ENCODE measurements around the gene TGFB1.
"Not testable (repeated sequence)": the region's sequence is repeated elsewhere in the genome, so short reads cannot be mapped to it uniquely, and the experiment has no call there.

Gene TGFB1

GRCh38 chr19:41371541-41371940 lies 17.8 kb upstream of the TGFB1 start:
- H3K4me3 ChIP-seq (ENCODE audit: low read depth, low read length): no peak overlapping the region
- no peak for DNase-seq (ENCODE audit: low read depth)

GRCh38 chr19:41371119-41371518 lies 17.4 kb upstream of the TGFB1 start:
- DNase-seq (ENCODE audit: low read depth); H3K4me3 ChIP-seq (ENCODE audit: low read depth, low read length): not testable (repeated sequence)

DNA sequence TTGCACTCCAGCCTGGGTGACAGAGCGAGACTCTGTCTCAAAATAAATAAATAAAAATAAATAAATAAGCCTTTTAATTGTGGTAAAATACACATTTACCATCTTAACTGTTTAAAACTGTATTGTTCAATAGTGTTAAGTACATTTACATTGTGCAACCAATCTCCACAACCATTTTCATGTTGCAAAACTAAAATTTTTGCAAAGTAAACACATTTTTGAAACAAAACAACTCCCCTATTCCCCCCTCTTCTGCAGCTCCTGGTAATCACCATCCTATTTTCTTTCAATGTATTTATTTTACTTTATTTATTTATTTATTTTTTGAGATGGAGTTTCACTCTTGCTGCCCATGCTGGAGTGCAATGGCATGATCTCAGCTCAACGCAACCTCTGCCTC lies 16.0 kb upstream of the TGFB1 start:
- no peak for DNase-seq (ENCODE audit: low read depth)

DNA sequence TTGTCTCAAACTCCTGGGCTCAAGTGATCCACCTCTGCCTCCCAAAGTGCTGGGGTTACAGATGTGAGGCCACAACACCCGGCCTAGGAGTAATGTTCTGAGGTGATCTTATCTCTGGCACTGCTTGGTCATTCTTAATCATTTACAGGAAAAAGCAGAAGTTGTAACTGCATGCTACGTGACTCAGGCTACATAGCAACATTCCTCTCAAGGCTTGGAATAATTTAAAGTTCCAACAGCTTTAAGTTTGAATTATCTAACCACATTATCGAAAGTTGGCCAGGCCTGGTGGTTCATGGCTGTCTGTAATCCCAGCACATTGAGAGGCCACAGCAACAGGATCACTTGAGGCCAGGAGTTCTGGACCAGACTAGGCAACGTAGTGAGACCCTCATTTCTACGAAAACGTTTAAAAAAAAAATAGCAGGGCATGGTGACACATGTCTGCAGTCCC lies 14.2 kb upstream of the TGFB1 start:
- DNase-seq (ENCODE audit: low read depth): no peak

More for the DNA sequence above, 16.0 kb upstream of the TGFB1 start:
- no peak overlapping the region for H3K4me3 ChIP-seq (ENCODE audit: low read depth, low read length)

GRCh38 chr19:41366089-41366488 lies 12.4 kb upstream of the TGFB1 start:
- no peak overlapping the region for H3K4me3 ChIP-seq (ENCODE audit: low read depth, low read length)
- no peak for DNase-seq (ENCODE audit: low read depth)

More for the DNA sequence above, 14.2 kb upstream of the TGFB1 start:
- no peak overlapping the region for H3K4me3 ChIP-seq (ENCODE audit: low read depth, low read length)

DNA sequence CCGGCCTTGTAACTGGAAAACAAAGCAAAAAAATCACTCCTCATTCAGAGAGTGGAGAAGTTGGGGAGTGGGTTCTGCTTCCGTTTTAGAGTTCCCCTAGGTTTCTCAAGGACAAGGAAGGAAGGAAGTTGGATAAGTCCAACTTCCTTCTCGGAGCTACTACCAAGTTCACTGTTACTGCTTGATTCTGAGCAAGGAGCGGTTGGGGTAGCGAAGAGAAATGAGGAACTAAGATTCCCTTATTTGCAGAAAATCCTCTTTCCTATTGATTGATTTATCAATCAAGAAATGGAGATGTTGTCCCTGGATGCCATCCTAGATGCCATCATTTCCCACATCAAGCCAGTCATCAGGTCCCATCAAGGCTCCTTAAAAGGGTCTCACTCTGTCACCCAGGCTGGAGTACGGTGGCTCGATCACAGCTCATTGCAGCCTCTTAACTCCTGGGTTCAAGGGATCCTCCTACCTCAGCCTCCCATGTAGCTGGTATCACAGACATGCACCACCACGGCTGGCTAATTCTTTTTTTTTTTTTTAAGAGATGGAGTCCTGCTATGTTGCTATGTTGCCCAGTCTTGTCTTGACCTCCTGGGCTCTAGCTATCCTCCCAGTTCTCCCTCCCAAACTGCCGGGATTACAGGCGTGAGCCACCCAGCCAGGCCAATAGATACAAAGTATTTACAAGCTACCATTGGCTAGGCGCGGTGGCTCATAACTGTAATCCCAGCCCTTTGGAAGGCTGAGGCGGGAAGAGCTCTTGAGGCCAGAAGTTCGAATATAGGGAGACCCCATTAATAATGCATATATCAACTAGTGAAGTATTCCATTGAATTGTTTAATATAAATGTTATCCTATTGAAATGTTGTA lies 11.0 kb upstream of the TGFB1 start:
- DNase-seq (ENCODE audit: low read depth): no peak

DNA sequence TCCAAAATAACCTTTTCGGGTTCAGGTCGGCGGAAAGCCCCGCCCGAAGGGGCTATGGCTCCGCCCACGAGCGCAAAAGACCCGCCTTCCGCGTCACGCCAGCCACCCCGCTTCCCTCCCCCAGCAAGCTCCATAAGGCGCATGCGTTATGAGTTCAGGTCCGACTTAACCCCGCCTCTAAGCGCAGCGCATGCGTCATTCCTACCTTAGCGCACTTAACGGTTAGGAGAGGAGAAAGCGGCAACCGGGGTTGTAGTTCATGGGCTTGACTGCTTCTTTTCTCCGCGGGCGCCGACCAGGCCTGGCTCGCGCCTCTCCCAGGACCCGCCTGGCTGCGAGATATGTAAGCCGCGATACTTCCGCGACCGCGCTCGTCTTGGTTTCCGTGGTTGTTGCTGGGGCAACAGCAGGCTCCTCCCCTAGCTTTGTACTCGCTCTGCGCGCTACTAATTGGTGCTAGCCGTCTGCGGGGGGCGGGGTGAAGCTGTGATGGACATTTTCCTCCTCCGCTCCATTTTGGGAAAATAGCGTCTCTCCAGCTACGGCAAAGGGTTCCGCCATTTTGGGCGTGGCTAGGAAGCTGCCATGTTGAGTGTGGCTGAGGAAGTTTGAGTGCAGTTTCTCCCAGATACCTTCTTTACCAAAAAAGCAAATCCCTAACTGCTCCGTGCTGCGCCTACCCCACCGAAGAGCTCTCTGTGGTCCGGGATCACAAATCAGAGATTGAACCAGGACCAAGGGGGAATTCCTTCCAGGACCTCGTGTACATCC lies 10.2 kb upstream of the TGFB1 start, which contains the start of gene B9D2:
TSS of gene B9D2 (minus strand) at position 397 of the 771 bp plus-strand sequence. CDS start 630 bp downstream, outside the sequence.
- peak within 1 kb of the TSS; percentile 77 for H3K4me3 ChIP-seq (ENCODE audit: low read depth, low read length)
- peak; percentile 90 for DNase-seq (ENCODE audit: low read depth)

More for the DNA sequence above, 11.0 kb upstream of the TGFB1 start:
- peak overlapping the region; percentile 77 for H3K4me3 ChIP-seq (ENCODE audit: low read depth, low read length)

DNA sequence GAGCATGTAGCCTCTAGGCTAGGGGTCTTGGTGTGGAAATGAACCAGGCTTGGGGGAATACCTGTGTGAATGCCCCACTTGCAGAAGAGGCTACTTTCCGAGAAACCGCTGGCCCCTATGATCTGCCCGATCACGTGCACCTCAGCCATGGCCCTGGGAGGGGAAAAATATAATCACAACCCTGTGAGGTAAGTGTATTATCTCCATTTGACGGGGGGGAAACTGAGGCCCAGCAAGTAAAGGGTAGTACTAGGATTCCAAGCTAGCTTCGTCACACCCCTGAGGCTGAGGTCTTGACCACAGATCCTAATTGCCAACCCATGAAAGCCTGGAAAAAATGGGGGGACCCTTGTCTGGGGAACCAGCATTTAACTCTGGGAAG lies 9.6 kb upstream of the TGFB1 start:
- no peak for DNase-seq (ENCODE audit: low read depth)
- H3K4me3 ChIP-seq (ENCODE audit: low read depth, low read length): peak overlapping the region; percentile 77

GRCh38 chr19:41362143-41362847 lies 8.6 kb upstream of the TGFB1 start:
- no peak overlapping the region for H3K4me3 ChIP-seq (ENCODE audit: low read depth, low read length)
- no peak for DNase-seq (ENCODE audit: low read depth)

DNA sequence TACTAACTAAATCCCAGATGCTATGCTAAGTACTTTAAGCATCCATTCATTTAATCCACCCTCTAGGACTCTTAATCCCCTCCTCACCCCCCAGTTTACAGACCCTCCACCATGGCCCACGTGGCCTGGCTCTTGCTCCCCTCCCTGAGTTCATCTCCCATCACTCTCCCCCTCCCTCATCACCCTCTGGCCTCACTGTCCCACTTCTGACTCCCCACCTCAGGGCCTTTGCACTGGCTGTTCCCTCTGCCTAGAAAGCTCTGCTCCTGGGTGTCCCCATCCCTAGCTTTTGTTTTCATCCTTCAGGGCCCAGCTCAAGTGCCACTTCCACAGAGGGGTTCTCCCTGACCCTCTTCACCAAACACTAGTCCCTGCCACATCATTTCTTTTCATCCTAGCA lies 6.0 kb upstream of the TGFB1 start:
- DNase-seq (ENCODE audit: low read depth): no peak
- no peak overlapping the region for H3K4me3 ChIP-seq (ENCODE audit: low read depth, low read length)

DNA sequence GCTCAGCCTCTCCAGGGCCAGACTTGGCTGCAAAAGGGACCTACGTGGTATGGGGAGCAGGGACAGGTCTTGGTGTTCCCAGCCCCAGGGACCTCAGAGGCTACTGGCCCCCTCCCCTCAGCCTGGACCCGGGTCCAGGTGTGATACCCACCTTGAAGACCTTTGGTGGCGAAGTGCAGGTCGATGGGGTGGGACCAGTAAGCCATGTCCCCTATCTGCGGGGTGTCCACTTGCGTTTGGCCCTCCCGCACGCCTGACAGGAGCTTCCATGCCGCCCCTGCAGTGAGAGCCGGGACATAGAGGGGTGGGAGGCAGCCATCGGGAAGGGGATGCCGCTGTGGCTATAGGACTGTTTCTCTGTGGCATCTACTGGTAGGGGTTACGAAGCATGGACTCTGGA lies 4.0 kb upstream of the TGFB1 start:
- no peak overlapping the region for H3K4me3 ChIP-seq (ENCODE audit: low read depth, low read length)
- no peak for DNase-seq (ENCODE audit: low read depth)

GRCh38 chr19:41356984-41357739 lies 3.4 kb upstream of the TGFB1 start:
- no peak for DNase-seq (ENCODE audit: low read depth)
- no peak overlapping the region for H3K4me3 ChIP-seq (ENCODE audit: low read depth, low read length)

DNA sequence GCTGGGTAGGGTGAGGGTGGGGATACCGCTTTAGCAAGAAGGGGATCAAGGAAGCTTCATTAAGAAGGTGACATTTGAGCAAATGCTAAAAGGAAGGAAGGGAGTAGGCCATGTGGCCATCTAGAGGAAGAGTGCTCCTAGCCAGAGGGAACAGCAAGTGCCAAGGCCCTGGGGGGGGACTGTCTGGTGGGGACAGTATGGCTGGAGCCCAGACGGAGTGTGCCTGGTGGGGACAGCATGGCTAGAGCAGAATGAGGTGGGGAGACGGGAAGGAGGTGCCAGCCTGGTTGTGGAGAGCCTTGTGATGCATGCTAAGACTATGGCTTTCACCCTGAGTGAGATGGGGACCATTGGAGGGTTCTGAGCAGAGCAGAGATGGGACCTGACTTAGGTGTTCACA lies 2.1 kb upstream of the TGFB1 start:
- H3K4me3 ChIP-seq (ENCODE audit: low read depth, low read length): no peak overlapping the region
- DNase-seq (ENCODE audit: low read depth): no peak

GRCh38 chr19:41355035-41355434 lies 1.3 kb upstream of the TGFB1 start:
- no peak overlapping the region for H3K4me3 ChIP-seq (ENCODE audit: low read depth, low read length)
- no peak for DNase-seq (ENCODE audit: low read depth)

GRCh38 chr19:41354343-41354953 lies 726 bp upstream of the TGFB1 start:
- no peak for DNase-seq (ENCODE audit: low read depth)
- peak overlapping the region; percentile 96 for H3K4me3 ChIP-seq (ENCODE audit: low read depth, low read length)

DNA sequence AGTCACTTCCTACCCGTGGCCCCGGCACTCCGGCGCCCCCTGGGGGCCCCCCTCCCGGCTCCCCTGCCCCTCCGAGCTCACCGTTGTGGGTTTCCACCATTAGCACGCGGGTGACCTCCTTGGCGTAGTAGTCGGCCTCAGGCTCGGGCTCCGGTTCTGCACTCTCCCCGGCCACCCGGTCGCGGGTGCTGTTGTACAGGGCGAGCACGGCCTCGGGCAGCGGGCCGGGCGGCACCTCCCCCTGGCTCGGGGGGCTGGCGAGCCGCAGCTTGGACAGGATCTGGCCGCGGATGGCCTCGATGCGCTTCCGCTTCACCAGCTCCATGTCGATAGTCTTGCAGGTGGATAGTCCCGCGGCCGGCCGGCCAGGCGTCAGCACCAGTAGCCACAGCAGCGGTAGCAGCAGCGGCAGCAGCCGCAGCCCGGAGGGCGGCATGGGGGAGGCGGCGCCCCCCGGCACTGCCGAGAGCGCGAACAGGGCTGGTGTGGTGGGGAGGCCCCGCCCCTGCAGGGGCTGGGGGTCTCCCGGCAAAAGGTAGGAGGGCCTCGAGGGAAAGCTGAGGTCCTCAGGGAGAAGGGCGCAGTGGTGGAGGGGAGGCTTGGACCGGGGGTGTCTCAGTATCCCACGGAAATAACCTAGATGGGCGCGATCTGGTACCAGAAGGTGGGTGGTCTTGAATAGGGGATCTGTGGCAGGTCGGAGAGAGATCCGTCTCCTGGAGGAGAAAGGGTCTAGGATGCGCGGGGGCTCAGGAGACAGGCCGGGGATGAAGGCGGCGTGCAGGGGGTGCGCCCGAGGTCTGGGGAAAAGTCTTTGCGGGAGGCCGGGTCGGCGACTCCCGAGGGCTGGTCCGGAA lies 885 bp downstream of the TGFB1 start:
- H3K4me3 ChIP-seq (ENCODE audit: low read depth, low read length): peak overlapping the region; percentile 96
- no peak for DNase-seq (ENCODE audit: low read depth)

GRCh38 chr19:41352279-41352608 lies 1.5 kb downstream of the TGFB1 start:
- DNase-seq (ENCODE audit: low read depth): no peak

More at GRCh38 chr19:41352279-41352608, 1.5 kb downstream of the TGFB1 start:
- H3K4me3 ChIP-seq (ENCODE audit: low read depth, low read length): peak overlapping the region; percentile 96

Data from skeletal muscle cell (primary cell).